DLD1 (cell line): Measurements from ENCODE around the gene RUNX1.

ENCODE experiments used
- in situ Hi-C: cut with HindIII; loops from 2 replicates; pipeline ENCODE4 v1.10.0; 2017; ENCODE audit warnings: low sequenced_read_pairs

The RUNX1 gene

GRCh38 chr21:35062016-35062415 is 12.9 kb upstream of the RUNX1 start:
- in situ Hi-C loops, result no loop called here

GRCh38 chr21:35059742-35060141 is 10.6 kb upstream of the RUNX1 start:
- in situ Hi-C loops, result no loop called here

- in situ Hi-C loops, result no loop called here
These were observed 9.0 kb upstream of the RUNX1 start for GRCh38 chr21:35058058-35058457.

GRCh38 chr21:35057428-35057827 is 8.3 kb upstream of the RUNX1 start:
- in situ Hi-C loops, result no loop called here

- in situ Hi-C loops, result no loop called here
These were observed 4.4 kb upstream of the RUNX1 start for GRCh38 chr21:35053356-35054096.

GRCh38 chr21:35052801-35053200 is 3.7 kb upstream of the RUNX1 start:
- in situ Hi-C loops, result no loop called here

GRCh38 chr21:35051287-35051818 is 2.3 kb upstream of the RUNX1 start:
- in situ Hi-C loops, result no loop called here

GRCh38 chr21:35050348-35051286 is 1.5 kb upstream of the RUNX1 start:
- in situ Hi-C loops, result no loop called here

GRCh38 chr21:35048183-35048601 is 910 bp downstream of the RUNX1 start:
- in situ Hi-C loops, result no loop called here

GRCh38 chr21:35046880-35047229 is 2.2 kb downstream of the RUNX1 start:
- in situ Hi-C loops, result no loop called here

- in situ Hi-C loops, result no loop called here
These were observed 2.9 kb downstream of the RUNX1 start for GRCh38 chr21:35046263-35046624.

GRCh38 chr21:35045542-35046262 is 3.4 kb downstream of the RUNX1 start:
- in situ Hi-C loops, result no loop called here

- in situ Hi-C loops, result no loop called here
These were observed 4.1 kb downstream of the RUNX1 start for GRCh38 chr21:35044770-35045541.

- in situ Hi-C loops, result no loop called here
These were observed 5.0 kb downstream of the RUNX1 start for GRCh38 chr21:35044128-35044527.

GRCh38 chr21:35043549-35043948 is 5.6 kb downstream of the RUNX1 start:
- in situ Hi-C loops, result no loop called here

- in situ Hi-C loops, result no loop called here
These were observed 6.3 kb downstream of the RUNX1 start for GRCh38 chr21:35042836-35043235.

- in situ Hi-C loops, result no loop called here
These were observed 7.2 kb downstream of the RUNX1 start for GRCh38 chr21:35041881-35042280.

- in situ Hi-C loops, result no loop called here
These were observed 8.0 kb downstream of the RUNX1 start for GRCh38 chr21:35041122-35041521.

GRCh38 chr21:35039595-35040289 is 9.4 kb downstream of the RUNX1 start:
- in situ Hi-C loops, result no loop called here

- in situ Hi-C loops, result no loop called here
These were observed 10.3 kb downstream of the RUNX1 start for GRCh38 chr21:35038772-35039319.
